Measurements from ENCODE around the gene FOXO6.

FOXO6 gene

DNA sequence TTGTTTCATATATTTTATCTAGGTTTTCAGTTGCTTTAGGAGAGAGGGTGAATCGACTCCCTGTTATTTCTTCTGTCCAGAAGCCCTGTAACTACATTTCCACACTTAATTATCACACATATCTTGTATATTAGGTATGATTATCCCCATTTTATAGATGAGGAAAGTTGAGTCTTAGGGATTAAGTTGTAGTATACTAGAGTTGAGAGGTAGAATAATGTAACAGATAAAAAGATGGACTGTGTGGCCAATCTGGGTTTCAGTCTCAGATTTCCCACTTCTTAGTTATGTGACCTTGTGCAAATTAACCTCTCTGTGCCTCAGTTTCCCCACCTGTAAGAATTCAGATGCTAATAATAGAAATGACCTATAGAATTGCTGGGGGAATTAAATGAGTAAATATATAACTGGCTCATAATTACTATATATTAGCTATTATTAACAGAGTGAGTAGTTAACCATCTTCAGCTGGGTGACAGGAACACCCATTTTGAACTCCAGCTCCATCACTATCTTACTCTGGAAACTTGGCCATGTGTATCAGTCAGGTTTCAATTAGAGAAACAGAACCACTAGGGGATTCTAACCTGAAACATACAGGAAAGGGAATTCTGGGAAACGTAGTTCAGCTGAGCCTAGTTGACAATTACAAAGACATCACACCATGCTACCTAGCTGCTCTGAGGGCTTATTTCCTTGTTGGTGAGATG lies 20.4 kb upstream of the FOXO6 start:
- Histone ChIP-seq H3K36me3 (no peaks in the 10 kb centered on the region), H3K9me3 (no peaks in the 10 kb centered on the region), H3K27me3 (peaks cover 36% of the 10 kb centered on the region), H3K27ac (no peak overlapping the region), H3K4me1 (ENCODE audit: control insufficient read depth in 1 of 2, insufficient read depth in 1 of 2, low read depth in 1 of 2, low read length in 1 of 2) (no peaks in the 10 kb centered on the region), H3K4me3 (ENCODE audit: low read depth in 1 of 2, low read length in 1 of 2) (no peak overlapping the region)
- TF ChIP-seq, protein P1, sequence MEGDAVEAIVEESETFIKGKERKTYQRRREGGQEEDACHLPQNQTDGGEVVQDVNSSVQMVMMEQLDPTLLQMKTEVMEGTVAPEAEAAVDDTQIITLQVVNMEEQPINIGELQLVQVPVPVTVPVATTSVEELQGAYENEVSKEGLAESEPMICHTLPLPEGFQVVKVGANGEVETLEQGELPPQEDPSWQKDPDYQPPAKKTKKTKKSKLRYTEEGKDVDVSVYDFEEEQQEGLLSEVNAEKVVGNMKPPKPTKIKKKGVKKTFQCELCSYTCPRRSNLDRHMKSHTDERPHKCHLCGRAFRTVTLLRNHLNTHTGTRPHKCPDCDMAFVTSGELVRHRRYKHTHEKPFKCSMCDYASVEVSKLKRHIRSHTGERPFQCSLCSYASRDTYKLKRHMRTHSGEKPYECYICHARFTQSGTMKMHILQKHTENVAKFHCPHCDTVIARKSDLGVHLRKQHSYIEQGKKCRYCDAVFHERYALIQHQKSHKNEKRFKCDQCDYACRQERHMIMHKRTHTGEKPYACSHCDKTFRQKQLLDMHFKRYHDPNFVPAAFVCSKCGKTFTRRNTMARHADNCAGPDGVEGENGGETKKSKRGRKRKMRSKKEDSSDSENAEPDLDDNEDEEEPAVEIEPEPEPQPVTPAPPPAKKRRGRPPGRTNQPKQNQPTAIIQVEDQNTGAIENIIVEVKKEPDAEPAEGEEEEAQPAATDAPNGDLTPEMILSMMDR (IDR thresholded peaks at IDR 0.05): no peak

DNA sequence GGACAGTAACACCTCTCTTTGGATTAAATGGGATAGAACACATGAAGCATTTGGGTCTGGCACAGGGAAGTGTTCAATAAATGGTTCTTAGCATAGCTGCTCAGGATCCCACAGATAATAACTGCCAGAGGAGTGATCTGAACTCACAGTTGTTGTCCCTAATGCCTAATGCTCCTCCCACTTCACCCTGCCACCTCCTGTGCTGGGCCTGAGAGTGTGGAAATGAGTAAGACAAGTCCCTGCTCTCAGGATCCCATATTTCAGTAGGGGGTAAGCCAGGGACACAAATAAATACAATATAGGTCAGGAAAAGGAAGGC lies 19.9 kb upstream of the FOXO6 start:
- no peaks in the 10 kb centered on the region for H3K4me1 ChIP-seq (ENCODE audit: control insufficient read depth in 1 of 2, insufficient read depth in 1 of 2, low read depth in 1 of 2, low read length in 1 of 2)

DNA sequence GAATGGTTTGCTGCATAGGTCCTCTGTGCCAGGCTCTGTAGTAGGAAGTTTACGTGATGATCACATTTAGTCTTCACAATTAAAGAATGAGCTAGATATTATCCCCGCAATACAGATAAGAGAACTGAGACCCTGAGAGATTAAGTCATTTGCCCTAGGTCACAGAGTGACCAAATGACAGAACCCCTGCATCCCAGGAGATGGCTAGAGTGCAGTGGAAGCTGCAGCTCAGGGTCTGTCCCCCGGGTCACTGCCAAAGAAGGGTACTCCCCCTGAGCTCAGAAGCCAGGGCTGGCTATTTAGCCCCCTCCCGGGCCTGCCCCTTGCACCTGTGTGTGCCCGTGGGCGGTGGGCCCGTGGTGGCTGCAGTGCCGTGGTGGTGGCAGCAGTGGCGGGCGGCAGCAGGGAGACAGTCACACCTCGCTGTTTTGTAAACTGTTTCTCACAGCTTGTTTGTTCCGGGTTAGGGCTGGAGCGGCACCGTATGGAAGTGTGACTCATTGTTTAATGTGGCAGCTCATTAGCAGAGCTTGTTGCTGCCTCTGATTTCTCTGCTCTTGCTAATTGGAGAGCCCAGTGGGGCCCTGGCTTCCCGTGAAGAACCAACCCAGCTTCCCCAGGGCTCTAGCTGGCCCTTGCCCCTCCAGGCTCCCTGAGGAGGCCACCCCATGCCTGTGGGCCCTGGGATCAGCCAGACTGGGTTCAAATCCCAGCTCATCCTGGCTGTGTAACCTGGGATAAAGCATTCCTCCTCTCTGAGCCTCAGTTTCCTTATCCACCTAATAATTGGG lies 19.3 kb upstream of the FOXO6 start:
- no peaks in the 10 kb centered on the region for H3K4me1 ChIP-seq (ENCODE audit: control insufficient read depth in 1 of 2, insufficient read depth in 1 of 2, low read depth in 1 of 2, low read length in 1 of 2)
- no peak overlapping the region for H3K4me3 ChIP-seq (ENCODE audit: low read depth in 1 of 2, low read length in 1 of 2)
- no peak overlapping the region for H3K27ac ChIP-seq
- peaks cover 35% of the 10 kb centered on the region for H3K27me3 ChIP-seq
- H3K9me3 ChIP-seq: no peaks in the 10 kb centered on the region
- TF ChIP-seq, protein P1 (IDR thresholded peaks at IDR 0.05): no peak
- no peaks in the 10 kb centered on the region for H3K36me3 ChIP-seq

More for the DNA sequence above, 19.9 kb upstream of the FOXO6 start:
- no peaks in the 10 kb centered on the region for H3K36me3 ChIP-seq
- no peak overlapping the region for H3K4me3 ChIP-seq (ENCODE audit: low read depth in 1 of 2, low read length in 1 of 2)
- no peak overlapping the region for H3K27ac ChIP-seq
- TF ChIP-seq, protein P1 (IDR thresholded peaks at IDR 0.05): no peak
- H3K27me3 ChIP-seq: peaks cover 36% of the 10 kb centered on the region
- no peaks in the 10 kb centered on the region for H3K9me3 ChIP-seq

DNA sequence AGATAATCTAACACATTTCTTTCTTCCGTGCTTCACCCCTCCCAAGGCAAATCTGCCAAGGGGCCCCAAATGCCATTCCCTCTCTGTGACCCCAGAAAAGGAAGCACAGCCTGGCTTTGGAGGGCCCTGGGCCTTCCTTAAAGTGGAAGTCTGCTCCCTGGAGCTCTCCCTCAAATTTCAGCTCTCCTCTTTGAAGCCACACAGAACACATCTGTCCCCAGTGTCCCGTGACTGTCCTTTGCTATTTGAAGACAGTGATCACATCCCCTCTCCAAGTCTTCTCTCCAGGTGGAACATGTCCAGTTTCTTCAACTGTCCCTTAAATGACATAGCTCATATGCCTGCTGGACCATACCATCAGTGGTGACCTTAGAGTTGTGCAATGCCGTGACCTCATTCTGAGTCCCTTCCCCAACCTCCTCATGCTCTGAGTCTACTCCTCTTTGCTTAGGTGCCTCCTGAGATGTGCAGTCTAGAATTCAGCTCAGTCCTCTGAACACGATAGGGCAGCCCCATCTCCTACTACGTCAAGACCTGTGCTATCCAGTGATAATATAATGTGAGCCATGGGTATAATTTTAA lies 18.4 kb upstream of the FOXO6 start:
- TF ChIP-seq, protein P1 (IDR thresholded peaks at IDR 0.05): no peak

DNA sequence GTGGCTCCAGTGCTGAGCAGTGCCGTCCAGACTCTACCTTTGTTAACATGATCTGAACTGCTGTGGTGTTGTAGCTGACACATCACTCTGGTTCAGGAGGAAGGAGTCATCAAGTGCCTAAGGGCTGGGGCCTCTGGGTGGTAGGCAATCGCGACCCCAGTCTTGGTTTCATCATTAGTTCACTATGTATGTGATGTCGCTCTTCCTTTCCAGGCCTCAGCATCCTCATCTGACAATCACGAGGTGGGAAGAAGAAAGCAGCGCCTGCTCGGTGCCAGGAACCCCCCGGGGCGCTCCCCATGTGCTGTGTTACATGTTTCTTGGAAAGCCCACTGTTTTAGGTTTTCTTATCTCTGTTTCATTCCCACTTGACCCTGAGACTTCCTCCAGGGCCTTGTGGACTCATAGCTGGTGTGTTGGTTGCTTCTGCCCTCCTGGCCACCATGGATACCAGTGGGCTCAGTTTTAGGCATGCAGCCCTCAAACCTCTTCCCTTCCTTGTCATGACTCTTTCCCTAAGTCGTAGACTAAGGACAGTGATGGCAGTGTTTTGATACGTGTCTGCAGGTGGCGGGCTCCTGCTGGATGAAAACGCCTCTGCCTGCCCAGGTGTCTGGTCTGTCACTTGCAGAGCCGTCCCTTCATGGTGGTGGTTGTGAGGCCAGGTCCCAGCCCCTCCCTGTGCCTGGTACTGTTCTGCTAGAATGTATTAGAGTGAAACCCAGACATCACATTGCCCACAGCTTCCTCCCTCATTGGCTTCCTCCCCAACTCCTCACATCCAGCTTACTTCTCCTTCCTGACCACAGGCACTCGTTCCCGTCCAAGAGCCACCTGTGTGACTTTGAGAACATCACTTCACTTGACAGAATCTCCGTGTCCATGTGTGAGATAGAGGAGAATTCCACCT lies 17.2 kb upstream of the FOXO6 start:
- no peaks in the 10 kb centered on the region for H3K4me1 ChIP-seq (ENCODE audit: control insufficient read depth in 1 of 2, insufficient read depth in 1 of 2, low read depth in 1 of 2, low read length in 1 of 2)
- no peaks in the 10 kb centered on the region for H3K9me3 ChIP-seq
- peaks cover 27% of the 10 kb centered on the region for H3K27me3 ChIP-seq
- TF ChIP-seq, protein P1 (IDR thresholded peaks at IDR 0.05): no peak
- H3K36me3 ChIP-seq: no peaks in the 10 kb centered on the region
- no peak overlapping the region for H3K27ac ChIP-seq
- no peak overlapping the region for H3K4me3 ChIP-seq (ENCODE audit: low read depth in 1 of 2, low read length in 1 of 2)

More for the DNA sequence above, 18.4 kb upstream of the FOXO6 start:
- H3K9me3 ChIP-seq: no peaks in the 10 kb centered on the region
- H3K36me3 ChIP-seq: no peaks in the 10 kb centered on the region
- no peak overlapping the region for H3K4me3 ChIP-seq (ENCODE audit: low read depth in 1 of 2, low read length in 1 of 2)
- no peaks in the 10 kb centered on the region for H3K4me1 ChIP-seq (ENCODE audit: control insufficient read depth in 1 of 2, insufficient read depth in 1 of 2, low read depth in 1 of 2, low read length in 1 of 2)
- peaks cover 30% of the 10 kb centered on the region for H3K27me3 ChIP-seq
- no peak overlapping the region for H3K27ac ChIP-seq

All from neutrophil (primary cell).